K562 (cell line): ENCODE data around the gene RASGRP2. TPM values are rescaled to one million over a fixed set of nuclear protein-coding genes. Genes with fewer than 3 reads are reported as not detected.

ENCODE experiments used
- ASH1L ChIP-seq: fragments of 450-650 bp; IDR thresholded peaks from 2 replicates; pipeline ENCODE4 v1.6.1; 2018; ENCODE audit warnings: borderline replicate concordance, mild to moderate bottlenecking, low read depth; ENCODE audit not compliant: partially characterized antibody
- BCL6 ChIP-seq: fragments of 250-450 bp; sonication (Bioruptor Pico); IDR thresholded peaks from 2 replicates; pipeline ENCODE4 v1.4.0; 2020
- BRD9 ChIP-seq: fragments of 450-650 bp; IDR thresholded peaks from 2 replicates; pipeline ENCODE4 v1.6.1; 2018; ENCODE audit warnings: low read depth; ENCODE audit not compliant: partially characterized antibody
- C11orf30 ChIP-seq: fragments of 450-650 bp; IDR thresholded peaks from 2 replicates; pipeline ENCODE4 v1.6.1; 2016; ENCODE audit warnings: low read depth, mild to moderate bottlenecking
- CHCHD3 ChIP-seq: fragments of 250-450 bp; sonication (Bioruptor Pico); IDR thresholded peaks from 2 replicates; pipeline ENCODE4 v2.1.2; 2022; ENCODE audit warnings: mild to moderate bottlenecking
- HEY1 ChIP-seq: fragments of 250-450 bp; sonication (Bioruptor Pico); IDR thresholded peaks from 2 replicates; pipeline ENCODE4 v1.5.0; 2020; ENCODE audit warnings: mild to moderate bottlenecking, moderate library complexity, borderline replicate concordance
- KAT8 ChIP-seq: fragments of 450-650 bp; IDR thresholded peaks from 2 replicates; pipeline ENCODE4 v1.6.1; 2016; ENCODE audit warnings: low read depth, mild to moderate bottlenecking
- MECOM ChIP-seq: fragments of 250-450 bp; sonication (Bioruptor Pico); IDR thresholded peaks from 2 replicates; pipeline ENCODE4 v1.8.0; 2022; ENCODE audit warnings: inconsistent platforms
- PML ChIP-seq: IDR thresholded peaks from 2 replicates; pipeline ENCODE4 v1.6.1; 2012; ENCODE audit warnings: low read length, inconsistent platforms
- SETDB1 ChIP-seq: IDR thresholded peaks from one replicate; pipeline ENCODE4 v1.6.1; 2012; ENCODE audit warnings: low read length, control low read depth, inconsistent platforms
- SMARCC2 ChIP-seq: fragments of 450-650 bp; IDR thresholded peaks from 2 replicates; pipeline ENCODE4 v1.6.1; 2017; ENCODE audit warnings: antibody characterized with exemption, moderate library complexity, mild to moderate bottlenecking, low read depth
- SP1 ChIP-seq: sonication (generic); formaldehyde crosslinking; IDR thresholded peaks from 2 replicates; pipeline ENCODE4 v1.8.1; 2022; ENCODE audit warnings: mild to moderate bottlenecking, missing genetic modification reagents
- ZNF436 ChIP-seq: fragments of 250-450, 450-650 bp; sonication (Bioruptor Pico); formaldehyde crosslinking; IDR thresholded peaks from 2 replicates; pipeline ENCODE4 v1.7.0; 2020; ENCODE audit warnings: mild to moderate bottlenecking
- ZNF507 ChIP-seq: conservative IDR thresholded peaks from 2 replicates; pipeline ENCODE4 v1.6.1; 2017; ENCODE audit warnings: missing genetic modification characterization, missing compliant biosample characterization
- ZNF561 ChIP-seq: fragments of 450-650 bp; formaldehyde crosslinking; conservative IDR thresholded peaks from 2 replicates; pipeline ENCODE4 v1.4.0; 2020; ENCODE audit warnings: mild to moderate bottlenecking, moderate library complexity
- ZNF785 ChIP-seq: fragments of 250-450 bp; sonication (Bioruptor Pico); IDR thresholded peaks from 2 replicates; pipeline ENCODE4 v1.4.0; 2020; ENCODE audit warnings: mild to moderate bottlenecking
- ZSCAN29 ChIP-seq: fragments of 450-650 bp; IDR thresholded peaks from 2 replicates; pipeline ENCODE4 v1.6.1; 2017
- polyA plus RNA-seq, 8 experiments: library from polyadenylated mRNA; depleted of rRNA in 4 of 8; stranded (reverse) in 5 of 8; unstranded in 3 of 8; fragments of >200 nt; fragmentation: Nextera tagmentation in 2 of 8; fragmentation: Illumina TruSeq in 1 of 8; extraction: Ambion mirVana in 2 of 8; extraction: Trizol in 1 of 8; gene quantifications; 2 replicates each; pipeline versions ENCODE4 v1.2.1 to v1.2.3, GENCODE V29; 2011 to 2014; ENCODE audit warnings: inconsistent platforms in 1 of 8, missing spikeins in 1 of 8
- total RNA-seq, 7 experiments: library from RNA; depleted of rRNA in 6 of 7; stranded (reverse); fragments of >200 nt in 6 of 7; fragmentation: Illumina TruSeq in 2 of 7; extraction: Trizol in 2 of 7; gene quantifications; 2 replicates each; pipeline versions ENCODE4 v1.2.1 to v1.2.3, GENCODE V29; 2011 to 2021; ENCODE audit warnings: low replicate concordance in 1 of 7
- TF ChIP-seq, protein P1 (sequence below): conservative IDR thresholded peaks from 2 replicates; pipeline ENCODE4 v1.6.1; 2011; ENCODE audit warnings: low read depth, mild to moderate bottlenecking, low read length; ENCODE audit not compliant: control insufficient read depth
- TF ChIP-seq, protein P2 (sequence below): fragments of 200-800 bp; sonication (Bioruptor generic); IDR thresholded peaks from 2 replicates; pipeline ENCODE4 v1.6.1; 2016; ENCODE audit warnings: missing genetic modification characterization, missing compliant biosample characterization

The RASGRP2 gene
- total and polyA plus RNA-seq, 9 of the 15 experiments (the other 6 are each of a cell fraction or from before 2014, with no cell fraction given) = 0.87 to 22.7 (median 5.5) TPM

DNA sequence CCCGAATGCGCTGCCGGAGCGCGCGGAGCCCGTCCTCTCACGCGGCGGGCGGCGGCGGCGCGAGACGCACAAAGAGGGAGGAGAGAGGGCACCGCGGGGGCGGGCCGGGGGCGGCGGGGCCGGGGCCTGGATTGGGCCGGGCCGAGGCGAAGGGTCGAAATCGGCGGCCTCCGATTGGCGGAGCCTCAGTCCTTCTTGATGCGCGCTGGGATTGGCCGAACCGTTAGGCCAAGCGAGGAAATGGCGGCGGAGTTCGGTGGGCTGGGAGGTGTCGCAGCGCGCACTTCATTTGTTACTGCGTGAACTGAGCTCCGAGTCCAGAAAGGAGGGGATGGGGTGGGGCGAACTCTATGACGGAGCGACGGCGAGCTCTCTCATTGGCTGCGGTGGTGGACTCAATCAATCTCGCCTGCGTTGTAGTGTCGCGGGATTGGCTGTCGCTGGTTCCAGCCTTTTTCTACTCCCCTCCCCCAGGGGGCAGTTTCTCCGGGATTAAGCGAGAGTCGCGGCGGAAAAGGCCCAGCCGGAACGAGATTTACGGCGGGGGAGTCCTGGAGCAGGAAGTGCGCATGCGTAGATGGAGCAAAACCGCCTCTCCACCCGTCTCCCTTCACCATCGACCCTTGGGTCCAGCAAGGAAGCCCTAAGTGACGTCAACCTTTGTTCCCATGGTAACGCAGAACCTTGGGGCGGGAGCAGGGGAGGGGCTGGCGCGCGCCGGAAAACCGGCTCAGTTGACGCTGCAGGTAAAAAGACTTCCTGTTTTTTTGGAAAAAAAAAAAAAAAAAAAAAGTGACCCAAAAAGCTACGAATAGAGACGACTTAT is 34.7 kb upstream of the RASGRP2 start, which contains the start of gene SF1 (continued):
- TF ChIP-seq, protein P1, sequence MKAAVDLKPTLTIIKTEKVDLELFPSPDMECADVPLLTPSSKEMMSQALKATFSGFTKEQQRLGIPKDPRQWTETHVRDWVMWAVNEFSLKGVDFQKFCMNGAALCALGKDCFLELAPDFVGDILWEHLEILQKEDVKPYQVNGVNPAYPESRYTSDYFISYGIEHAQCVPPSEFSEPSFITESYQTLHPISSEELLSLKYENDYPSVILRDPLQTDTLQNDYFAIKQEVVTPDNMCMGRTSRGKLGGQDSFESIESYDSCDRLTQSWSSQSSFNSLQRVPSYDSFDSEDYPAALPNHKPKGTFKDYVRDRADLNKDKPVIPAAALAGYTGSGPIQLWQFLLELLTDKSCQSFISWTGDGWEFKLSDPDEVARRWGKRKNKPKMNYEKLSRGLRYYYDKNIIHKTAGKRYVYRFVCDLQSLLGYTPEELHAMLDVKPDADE = peak; percentile 75; the same call in 1 of the 2 replicates
- TF ChIP-seq BRD9 = peak; percentile 100
- no peak for TF ChIP-seq ZNF436 (CRISPR knock-in tag)
- TF ChIP-seq, protein P2, sequence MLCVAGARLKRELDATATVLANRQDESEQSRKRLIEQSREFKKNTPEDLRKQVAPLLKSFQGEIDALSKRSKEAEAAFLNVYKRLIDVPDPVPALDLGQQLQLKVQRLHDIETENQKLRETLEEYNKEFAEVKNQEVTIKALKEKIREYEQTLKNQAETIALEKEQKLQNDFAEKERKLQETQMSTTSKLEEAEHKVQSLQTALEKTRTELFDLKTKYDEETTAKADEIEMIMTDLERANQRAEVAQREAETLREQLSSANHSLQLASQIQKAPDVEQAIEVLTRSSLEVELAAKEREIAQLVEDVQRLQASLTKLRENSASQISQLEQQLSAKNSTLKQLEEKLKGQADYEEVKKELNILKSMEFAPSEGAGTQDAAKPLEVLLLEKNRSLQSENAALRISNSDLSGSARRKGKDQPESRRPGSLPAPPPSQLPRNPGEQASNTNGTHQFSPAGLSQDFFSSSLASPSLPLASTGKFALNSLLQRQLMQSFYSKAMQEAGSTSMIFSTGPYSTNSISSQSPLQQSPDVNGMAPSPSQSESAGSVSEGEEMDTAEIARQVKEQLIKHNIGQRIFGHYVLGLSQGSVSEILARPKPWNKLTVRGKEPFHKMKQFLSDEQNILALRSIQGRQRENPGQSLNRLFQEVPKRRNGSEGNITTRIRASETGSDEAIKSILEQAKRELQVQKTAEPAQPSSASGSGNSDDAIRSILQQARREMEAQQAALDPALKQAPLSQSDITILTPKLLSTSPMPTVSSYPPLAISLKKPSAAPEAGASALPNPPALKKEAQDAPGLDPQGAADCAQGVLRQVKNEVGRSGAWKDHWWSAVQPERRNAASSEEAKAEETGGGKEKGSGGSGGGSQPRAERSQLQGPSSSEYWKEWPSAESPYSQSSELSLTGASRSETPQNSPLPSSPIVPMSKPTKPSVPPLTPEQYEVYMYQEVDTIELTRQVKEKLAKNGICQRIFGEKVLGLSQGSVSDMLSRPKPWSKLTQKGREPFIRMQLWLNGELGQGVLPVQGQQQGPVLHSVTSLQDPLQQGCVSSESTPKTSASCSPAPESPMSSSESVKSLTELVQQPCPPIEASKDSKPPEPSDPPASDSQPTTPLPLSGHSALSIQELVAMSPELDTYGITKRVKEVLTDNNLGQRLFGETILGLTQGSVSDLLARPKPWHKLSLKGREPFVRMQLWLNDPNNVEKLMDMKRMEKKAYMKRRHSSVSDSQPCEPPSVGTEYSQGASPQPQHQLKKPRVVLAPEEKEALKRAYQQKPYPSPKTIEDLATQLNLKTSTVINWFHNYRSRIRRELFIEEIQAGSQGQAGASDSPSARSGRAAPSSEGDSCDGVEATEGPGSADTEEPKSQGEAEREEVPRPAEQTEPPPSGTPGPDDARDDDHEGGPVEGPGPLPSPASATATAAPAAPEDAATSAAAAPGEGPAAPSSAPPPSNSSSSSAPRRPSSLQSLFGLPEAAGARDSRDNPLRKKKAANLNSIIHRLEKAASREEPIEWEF (CRISPR knock-in tag) = no peak
- peak; percentile 81 for TF ChIP-seq C11orf30
- no peak for TF ChIP-seq ZNF561 (CRISPR knock-in tag)
- no peak for TF ChIP-seq KAT8
- no peak for TF ChIP-seq BCL6 (CRISPR knock-in tag)
- peak; percentile 73; the same call in 1 of the 2 replicates for TF ChIP-seq SP1 (CRISPR knock-in tag)
- no peak for TF ChIP-seq HEY1
- no peak for TF ChIP-seq ZNF785 (CRISPR knock-in tag)
- TF ChIP-seq ASH1L = peak; percentile 79
- TF ChIP-seq SETDB1 = no peak
- no peak for TF ChIP-seq ZNF507 (tag)
- no peak for TF ChIP-seq MECOM (CRISPR knock-in tag)
- TF ChIP-seq ZSCAN29 = no peak
- TF ChIP-seq SMARCC2 = no peak
- no peak for TF ChIP-seq CHCHD3 (CRISPR knock-in tag)
- 0 out of 2 replicates have a peak, but pooled peaks have one; percentile 12 for TF ChIP-seq PML
